Measurements from ENCODE around the gene PRRT2.
"Not testable (repeated sequence)": the region's sequence is repeated elsewhere in the genome, so short reads cannot be mapped to it uniquely, and the experiment has no call there.

Gene PRRT2

DNA sequence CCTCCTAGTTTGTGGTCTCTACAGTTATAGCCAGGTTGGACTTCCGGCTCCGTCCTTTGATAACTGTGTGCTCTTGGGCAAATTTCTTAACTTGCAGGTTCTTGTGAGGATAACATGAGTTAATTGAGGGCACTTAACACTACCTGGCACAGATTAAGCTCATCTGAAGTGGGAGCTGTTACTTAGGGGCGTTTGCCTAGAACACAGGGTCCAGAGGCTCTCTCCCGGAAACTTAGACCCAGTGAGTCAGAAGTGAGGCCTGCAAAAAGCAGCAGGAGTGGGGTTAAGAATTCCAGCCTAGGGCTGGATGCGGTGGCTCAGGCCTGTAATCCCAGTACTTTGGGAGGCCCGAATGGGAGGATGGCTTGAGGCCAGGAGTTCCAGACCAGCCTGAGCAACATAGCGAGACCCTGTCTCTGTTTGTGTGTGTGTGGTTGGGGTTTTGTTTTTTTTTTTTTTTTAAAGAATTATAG, 9.7 kb downstream of the PRRT2 start:
- intact Hi-C loops (cut with DNase I): loop anchor here (5.0 kb wide), 1 partner anchor 41 kb away; the partner anchor contains the start of gene CDIPT
- peak in 1 of 42 donors; percentile 46 for DNase-seq

DNA sequence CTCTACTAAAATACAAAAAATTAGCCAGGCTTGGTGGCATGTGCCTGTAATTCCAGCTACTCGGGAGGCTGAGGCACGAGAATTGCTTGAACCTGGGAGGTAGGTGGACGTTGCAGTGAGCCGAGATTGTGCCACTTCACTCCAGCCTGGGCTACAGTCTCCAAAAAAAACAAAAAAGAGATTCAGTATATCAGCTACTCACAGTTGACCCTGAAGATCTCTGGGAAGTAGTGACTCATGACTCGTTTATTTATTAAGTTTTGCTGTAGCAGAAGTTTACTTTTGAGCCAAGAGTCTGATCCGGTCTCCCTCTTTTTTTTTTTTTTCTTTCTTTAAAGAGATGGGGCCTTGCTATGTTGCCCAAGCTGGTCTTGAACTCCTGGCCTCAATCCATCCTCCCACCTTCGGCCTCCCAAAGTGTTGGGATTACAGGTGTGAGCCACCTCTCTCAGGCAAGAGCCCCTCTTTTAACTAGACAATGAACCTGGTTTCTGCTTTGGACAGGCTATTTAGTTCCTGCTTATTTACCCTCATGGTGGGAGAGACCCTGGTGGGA, 12.7 kb downstream of the PRRT2 start:
- no peak for DNase-seq
- intact Hi-C loops (cut with DNase I): loop anchor here (5.0 kb wide), 1 partner anchor 38 kb away; the partner anchor contains the start of gene CDIPT

DNA sequence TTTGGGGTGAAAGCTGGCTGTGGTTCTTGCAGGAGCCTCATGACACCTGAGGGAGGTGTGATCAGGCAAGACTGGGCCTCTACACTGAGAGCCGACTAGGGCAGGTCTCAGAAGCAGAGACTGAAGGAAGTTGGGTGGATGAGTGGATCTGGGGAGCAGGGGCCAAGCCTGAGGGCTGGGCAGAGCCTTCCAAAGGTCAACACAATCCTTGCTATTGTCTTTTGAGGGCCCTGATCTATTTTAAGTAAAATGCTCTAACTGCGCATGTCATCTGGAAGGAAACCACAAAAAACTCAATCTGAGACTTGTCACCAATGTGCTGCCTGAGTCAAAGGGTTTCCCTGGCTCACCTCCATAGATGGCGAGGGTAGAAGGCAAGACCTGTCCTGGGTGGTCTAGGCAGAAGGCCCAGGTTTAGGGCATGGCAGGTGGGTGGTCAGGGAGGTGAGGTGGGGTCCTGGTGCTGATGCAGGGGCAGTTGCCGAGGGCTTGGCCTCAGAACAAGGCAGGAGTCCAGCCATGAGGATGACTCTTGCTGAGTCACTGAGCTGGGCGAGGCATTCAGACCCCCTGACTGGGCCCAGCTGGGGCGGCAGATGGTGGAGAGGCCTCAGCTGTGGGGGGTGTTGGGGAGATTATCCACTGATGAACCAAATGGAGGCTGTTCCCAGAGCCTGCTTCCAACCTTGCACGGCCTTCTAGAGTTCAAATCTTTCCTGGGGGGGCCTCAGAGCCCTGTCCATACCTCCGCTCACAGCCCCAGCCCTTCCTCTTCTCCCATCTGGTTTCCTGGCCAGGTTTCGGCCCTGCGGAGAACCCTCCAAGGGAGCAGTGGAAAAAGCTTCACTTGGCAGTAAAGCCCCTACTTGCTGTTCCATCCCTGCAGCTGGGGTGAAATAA, 13.4 kb downstream of the PRRT2 start:
- intact Hi-C loops (cut with DNase I): no loop called here
- DNase-seq: peak in 32 of 42 donors; percentile 23 to 93 (median 68)

DNA sequence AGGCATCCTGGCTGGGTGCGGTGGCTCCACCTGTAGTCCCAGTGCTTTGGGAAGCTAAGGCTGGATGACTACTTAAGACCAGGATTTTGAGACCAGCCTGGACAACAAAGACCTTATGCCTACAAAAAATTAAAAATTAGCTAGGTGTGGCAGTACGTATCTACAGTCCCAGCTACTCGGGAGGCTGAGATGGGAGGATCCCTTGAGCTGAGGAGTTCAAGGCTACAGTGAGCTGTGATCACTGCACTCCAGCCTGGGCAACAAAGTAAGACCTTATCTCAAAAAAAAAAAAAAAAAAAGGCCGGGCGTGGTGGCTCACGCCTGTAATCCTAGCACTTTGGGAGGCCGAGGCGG, 14.3 kb downstream of the PRRT2 start:
- intact Hi-C loops (cut with DNase I): no loop called here
- no peak for DNase-seq

DNA sequence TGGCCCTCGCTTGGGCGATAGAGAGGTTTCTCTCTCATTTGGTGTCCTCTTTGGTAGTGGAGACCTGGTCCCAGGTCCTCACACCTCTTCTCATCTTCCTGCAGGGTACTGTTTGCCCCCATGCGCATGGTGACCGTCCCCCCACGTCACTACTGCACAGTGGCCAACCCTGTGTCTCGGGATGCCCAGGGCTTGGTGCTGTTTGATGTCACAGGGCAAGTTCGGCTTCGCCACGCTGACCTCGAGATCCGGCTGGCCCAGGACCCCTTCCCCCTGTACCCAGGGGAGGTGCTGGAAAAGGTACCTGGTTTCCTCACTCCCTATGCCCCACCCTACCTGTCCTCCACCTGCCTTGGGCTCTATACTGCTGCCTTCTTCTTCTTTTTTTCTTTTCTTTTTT, 18.8 kb downstream of the PRRT2 start:
- intact Hi-C loops (cut with DNase I): no loop called here
- DNase-seq: no peak

DNA sequence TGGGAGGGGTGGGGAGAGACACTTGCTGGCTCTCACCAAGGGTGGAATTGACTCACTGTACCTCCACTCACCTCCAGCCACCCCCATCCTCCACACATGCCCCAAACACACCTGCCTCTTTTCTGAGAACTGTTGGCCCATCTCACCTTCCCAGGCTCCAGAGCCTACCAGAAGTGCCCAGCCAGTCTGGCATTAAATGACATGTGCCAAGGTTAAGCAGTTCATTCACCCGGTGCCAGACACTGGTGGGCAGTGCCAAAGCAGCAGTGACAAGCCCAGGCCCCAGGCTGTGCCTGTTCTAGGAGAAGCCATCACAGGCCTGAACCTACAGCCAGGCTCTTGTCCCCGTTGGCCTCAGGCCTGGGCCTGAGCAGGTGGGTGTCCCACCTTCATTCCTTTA, 19.5 kb downstream of the PRRT2 start:
- intact Hi-C loops (cut with DNase I): no loop called here
- no peak for DNase-seq

DNA sequence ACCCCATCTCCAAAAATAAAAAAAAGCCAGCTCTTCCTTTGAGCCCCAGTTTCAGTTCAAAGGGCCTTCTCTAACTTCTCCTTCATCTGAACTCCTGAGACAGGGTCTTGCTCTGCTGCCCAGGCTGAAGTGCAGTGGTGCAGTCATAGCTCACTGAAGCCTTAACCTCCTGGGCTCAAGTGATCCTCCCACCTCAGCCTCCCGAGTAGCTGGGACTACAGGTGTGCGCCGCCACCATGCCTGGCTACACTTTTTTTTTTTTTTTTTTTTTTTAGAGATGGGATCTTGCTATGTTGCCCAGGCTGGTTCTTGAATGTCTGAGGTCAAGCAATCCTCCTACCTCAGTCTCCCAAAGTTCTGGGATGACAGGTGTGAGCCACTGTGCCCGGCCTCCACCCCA, 21.2 kb downstream of the PRRT2 start:
- DNase-seq; intact Hi-C loops (cut with DNase I): not testable (repeated sequence)

DNA sequence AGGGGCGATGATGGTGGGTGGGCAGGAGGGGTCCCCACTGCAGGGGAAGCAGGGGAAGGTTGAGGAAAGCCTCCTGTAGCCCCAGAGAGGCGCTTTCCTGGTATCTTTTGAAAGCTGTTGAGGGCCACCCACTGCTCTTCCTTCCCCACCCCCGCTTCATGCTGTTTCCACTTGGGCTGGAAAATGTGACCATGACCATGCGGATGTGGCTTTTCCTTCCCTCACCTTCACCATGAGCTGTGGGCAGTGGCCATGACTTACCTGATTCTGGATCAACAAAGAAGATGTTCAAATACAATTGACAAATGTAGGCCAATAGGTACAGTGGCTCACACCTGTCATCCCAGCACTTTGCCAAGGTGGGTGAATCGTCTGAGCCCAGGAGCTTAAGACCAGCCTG, 22.1 kb downstream of the PRRT2 start:
- no peak for DNase-seq
- intact Hi-C loops (cut with DNase I): no loop called here

DNA sequence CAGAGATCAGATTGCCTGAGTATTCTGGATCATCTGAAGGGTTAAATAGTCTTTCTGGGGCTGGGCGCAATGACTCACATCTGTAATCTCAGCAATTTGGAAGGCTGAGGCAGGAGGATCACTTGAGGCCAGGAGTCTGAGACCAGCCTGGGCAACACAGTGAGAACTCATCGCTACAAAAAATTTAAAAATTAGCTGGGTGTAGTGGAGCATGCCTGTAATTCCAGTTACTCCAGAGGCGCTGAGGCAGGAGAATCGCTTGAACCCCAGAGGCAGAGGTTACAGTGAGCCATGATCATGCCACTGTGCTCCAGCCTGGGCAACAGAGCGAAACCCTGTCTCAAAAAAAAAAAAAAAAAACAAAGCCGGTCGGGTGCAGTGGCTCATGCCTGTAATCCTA, 23.9 kb downstream of the PRRT2 start:
- intact Hi-C loops (cut with DNase I): no loop called here

DNA sequence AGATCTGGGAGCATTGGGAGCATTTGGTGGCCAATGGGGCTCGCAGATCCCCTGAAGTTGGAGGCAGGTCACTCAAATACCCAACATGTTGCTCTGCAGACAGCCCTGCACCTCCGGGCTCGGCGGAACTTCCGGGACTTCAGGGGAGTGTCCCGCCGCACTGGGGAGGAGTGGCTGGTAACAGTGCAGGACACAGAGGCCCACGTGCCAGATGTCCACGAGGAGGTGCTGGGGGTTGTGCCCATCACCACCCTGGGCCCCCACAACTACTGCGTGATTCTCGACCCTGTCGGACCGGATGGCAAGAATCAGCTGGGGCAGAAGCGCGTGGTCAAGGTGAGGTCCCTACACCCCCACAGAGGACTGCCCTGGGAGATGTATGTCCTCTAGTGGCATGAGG, 24.6 kb downstream of the PRRT2 start:
- no peak for DNase-seq
- intact Hi-C loops (cut with DNase I): no loop called here

More for the DNA sequence above, 23.9 kb downstream of the PRRT2 start:
- DNase-seq: no peak

DNA sequence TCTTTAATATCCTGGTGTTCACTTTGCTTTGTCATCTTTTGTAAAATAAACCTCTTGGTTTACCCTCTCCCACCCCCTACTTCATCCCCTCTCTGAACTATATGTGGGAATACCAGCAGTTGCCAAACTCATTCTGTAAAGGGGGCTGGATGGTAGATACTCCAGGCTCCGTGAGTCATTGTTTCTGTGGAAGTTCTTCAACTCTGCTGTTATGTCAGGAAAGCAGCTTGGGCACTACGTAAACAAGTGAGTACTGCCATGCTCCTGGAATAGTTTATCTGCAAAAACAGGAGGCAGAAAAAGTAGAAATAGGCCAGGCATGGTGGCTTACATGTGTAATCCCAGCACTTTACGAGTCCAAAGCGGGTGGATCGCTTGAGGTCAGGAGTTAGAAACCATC, 25.8 kb downstream of the PRRT2 start:
- intact Hi-C loops (cut with DNase I): no loop called here
- DNase-seq: no peak

DNA sequence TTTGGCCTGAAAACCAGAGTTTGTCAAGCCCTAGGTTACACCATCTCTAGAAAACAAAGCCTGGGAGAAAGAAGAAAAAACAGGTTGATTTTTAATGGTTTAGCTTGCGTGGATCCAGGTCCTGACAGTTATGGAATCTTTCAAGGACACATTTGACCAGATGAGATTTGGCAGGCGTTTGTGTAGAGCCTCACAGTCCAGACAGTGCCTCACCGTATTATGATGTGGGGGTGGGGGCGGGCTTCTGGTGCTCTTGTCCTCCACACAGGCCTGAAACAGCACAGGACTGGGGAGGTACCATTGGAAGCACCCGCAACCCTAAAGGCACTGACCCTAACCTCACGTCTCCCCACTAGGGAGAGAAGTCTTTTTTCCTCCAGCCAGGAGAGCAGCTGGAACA, 27.8 kb downstream of the PRRT2 start:
- intact Hi-C loops (cut with DNase I): no loop called here
- no peak for DNase-seq

DNA sequence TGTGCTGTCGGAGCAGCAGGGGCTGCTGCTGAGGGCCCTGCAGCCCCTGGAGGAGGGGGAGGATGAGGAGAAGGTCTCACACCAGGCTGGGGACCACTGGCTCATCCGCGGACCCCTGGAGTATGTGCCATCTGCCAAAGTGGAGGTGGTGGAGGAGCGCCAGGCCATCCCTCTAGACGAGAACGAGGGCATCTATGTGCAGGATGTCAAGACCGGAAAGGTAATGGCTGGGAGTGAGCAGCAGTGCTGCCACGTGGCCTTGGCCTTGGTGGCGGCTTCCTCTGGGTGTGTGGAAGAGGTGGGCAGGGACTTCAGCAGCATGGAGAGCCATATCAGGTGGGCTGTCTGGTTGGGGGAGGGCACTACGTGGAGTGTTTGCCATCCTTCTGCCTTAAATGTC, 28.2 kb downstream of the PRRT2 start:
- intact Hi-C loops (cut with DNase I): no loop called here
- DNase-seq: no peak

DNA sequence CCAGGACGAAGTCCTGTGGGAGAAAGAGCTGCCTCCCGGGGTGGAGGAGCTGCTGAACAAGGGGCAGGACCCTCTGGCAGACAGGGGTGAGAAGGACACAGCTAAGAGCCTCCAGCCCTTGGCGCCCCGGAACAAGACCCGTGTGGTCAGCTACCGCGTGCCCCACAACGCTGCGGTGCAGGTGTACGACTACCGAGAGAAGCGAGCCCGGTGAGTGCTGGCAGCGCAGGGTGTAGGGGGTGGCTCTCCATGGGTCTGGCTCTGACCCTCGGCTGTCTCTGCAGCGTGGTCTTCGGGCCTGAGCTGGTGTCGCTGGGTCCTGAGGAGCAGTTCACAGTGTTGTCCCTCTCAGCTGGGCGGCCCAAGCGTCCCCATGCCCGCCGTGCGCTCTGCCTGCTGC, 29.6 kb downstream of the PRRT2 start:
- intact Hi-C loops (cut with DNase I): no loop called here

DNA sequence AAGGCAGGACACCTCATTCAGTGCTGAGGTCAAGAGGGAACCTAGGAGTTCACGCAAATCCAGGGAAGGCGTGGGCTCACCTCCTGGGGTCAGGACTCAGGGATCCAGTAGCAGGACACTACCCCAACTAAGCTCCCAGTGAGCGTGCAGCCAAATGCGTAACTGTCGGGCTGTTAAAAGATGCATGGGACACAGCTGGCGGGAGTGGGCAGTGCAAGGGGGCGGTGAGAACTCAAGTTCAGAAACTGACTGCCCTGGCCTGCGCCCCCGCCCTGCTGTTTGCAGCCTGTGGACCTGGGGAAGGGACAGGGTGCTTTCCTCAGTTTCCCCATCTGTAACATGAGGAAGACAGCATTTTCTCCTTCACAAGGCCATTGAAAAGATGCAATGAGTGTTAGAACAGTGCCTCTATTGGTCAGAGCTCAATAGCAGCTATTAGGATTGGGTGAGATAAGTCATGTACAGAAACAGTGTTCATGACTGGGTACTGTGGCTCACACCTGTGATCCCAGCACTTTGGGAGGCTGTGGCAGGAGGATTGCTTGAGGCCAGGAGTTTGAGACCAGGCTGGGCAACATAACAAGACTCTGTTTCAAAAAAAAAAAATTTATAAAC, 30.8 kb downstream of the PRRT2 start:
- no peak for DNase-seq
- intact Hi-C loops (cut with DNase I): no loop called here

More for the DNA sequence above, 29.6 kb downstream of the PRRT2 start:
- no peak for DNase-seq

DNA sequence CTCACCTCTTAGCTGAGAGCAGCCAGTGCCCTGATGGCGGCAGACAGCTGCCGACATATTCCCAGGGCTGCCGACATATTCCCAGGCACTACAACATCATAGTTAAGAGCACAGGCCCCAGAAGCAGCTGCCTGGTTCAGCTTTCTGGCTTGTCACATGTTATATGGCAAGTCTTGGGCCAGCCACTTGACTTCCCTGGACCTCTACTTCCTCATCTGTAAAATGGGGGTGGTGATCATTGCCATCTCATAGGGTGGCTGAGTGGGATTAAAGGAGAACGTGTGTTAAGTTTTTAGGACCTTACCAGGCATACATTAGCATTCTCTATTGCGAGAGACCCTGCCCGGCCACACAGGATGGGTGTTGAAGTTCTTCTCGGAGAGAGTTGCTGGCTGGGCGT, 31.9 kb downstream of the PRRT2 start:
- DNase-seq: no peak
- intact Hi-C loops (cut with DNase I): no loop called here

DNA sequence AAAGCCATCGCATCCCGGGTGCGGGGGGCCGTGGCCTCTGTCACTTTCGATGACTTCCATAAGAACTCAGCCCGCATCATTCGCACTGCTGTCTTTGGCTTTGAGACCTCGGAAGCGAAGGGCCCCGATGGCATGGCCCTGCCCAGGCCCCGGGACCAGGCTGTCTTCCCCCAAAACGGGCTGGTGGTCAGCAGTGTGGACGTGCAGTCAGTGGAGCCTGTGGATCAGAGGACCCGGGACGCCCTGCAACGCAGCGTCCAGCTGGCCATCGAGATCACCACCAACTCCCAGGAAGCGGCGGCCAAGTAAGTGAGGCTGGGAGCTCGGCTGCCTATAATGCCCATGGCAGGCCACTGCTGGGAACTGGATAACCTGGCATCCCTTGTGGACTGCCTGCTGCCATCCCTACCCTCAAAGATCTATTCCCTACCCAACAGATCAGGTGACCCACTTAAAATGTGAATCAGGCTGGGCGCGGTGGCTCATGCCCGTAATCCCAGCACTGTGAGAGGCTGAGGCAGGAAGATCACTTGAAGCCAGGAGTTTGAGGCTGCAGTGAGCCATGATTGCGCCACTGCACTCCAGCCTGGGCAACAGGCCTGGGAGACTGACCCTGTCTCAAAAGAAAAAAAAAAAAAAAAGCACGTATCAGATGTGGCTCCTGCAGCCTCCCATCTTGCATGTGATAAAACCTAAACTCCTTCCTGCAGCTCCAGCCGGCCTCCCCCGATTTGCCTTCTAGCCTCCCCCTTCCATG, 32.8 kb downstream of the PRRT2 start:
- DNase-seq: no peak
- intact Hi-C loops (cut with DNase I): no loop called here

DNA sequence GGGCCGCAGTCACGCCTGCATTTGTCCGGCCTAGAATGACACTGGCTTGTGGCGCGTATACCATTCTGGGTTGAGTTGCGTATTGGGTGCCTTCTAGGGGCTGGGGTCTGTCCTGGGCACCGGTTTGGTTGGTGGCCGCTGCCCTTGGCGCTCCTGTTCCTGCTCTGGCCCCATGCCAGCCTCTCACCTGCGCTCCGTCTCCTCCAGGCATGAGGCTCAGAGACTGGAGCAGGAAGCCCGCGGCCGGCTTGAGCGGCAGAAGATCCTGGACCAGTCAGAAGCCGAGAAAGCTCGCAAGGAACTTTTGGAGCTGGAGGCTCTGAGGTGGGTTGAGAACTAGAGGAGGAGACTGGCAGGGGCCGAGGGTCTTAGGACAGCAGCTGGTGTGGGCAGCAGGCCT, 33.7 kb downstream of the PRRT2 start:
- intact Hi-C loops (cut with DNase I): no loop called here
- no peak for DNase-seq

DNA sequence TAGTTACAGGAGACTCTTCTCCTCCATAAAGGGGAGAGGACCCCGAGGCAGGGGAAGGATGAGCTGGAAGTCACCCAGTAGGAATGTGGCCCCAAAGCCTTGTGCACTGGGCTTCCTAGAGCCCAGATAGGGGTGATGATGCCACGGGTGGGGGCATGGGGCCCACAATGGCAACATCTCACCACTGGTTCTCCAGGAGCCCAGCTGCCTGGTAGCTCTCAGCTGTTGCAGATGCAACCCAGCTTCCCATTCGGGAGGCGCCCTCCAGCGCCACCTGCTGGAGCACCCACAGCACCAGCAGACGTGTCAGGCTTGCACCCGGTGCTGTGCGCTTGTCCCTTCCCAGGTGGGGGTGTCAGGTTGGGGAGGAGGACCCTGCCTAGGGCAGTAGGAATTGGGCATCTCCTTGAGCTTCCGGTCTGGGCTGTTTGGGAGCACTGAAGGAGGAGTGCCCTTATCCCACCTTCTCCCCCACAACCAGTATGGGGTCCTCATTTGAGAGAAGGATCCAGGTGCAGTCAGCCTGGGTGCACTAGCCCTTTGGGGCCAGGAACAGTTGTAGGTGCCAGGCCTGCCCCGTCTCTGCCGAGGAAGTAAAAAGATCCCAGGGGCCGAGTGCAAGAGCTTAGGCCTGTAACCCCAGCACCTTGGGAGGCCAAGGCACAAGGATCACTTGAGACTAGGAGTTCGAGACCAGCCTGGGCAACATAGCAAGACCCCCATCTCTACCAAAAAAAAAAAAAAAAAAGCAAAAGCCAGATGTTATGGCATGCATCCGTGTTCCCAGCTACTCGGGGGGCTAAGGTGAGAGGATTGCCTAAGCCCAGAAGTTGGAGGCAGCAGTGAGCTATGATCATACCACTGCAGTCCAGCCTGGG, 36.7 kb downstream of the PRRT2 start:
- peak; percentile 28 to 93 (median 80) for DNase-seq
- intact Hi-C loops (cut with DNase I): no loop called here
